IMR-90 (cell line): ENCODE measurements around the gene PID1. TPM values are rescaled to one million over a fixed set of nuclear protein-coding genes. Genes with fewer than 3 reads are reported as not detected.

ENCODE experiments used
- ATAC-seq: fragments of 200-7000 bp; cut with Tn5 transposase; 2 replicates; pipeline ENCODE4 v1.9.1; 2020; ENCODE audit warnings: low read depth, mild to moderate bottlenecking, moderate library complexity
- BruUV-seq: library from RNA; stranded (reverse); fragments of 400-500 nt; replicated peaks from 2 replicates; lab custom pipeline; 2021; lab: Mats Ljungman, UMichigan
- CTCF ChIA-PET: fragments of 300-600 bp; formaldehyde crosslinking; extraction: SDS; loops from one replicate; lab custom pipeline; 2021; ENCODE audit warnings: antibody characterized with exemption; lab: Yijun Ruan, JAX
- POLR2A ChIA-PET: fragments of 300-600 bp; sonication (Branson Sonifier 250); formaldehyde crosslinking; loops from one replicate; lab custom pipeline; 2022; ENCODE audit warnings: antibody characterized with exemption; ENCODE audit not compliant: unreplicated experiment; lab: Charles Lee
- DNase-seq: peaks from one replicate; pipeline ENCODE4 v3.0.0; 2013
- H2AFZ ChIP-seq: replicated peaks from 2 replicates; pipeline ENCODE3; 2013; ENCODE audit warnings: low read length, mild to moderate bottlenecking; ENCODE audit not compliant: poor library complexity
- H2AK5ac ChIP-seq: 2 replicates; pipeline ENCODE4 v1.6.1; 2013; ENCODE audit warnings: low read depth, low read length, inconsistent platforms
- H2AK9ac ChIP-seq: replicated peaks from 2 replicates; pipeline ENCODE3; 2013; ENCODE audit warnings: mild to moderate bottlenecking, low read depth, low read length, moderate library complexity; ENCODE audit not compliant: poor library complexity
- H2BK120ac ChIP-seq: 2 replicates; pipeline ENCODE4 v1.6.1; 2013; ENCODE audit warnings: low read depth, low read length, inconsistent platforms
- H2BK15ac ChIP-seq: 3 replicates; pipeline ENCODE4 v1.6.1; 2013; ENCODE audit warnings: low read depth, low read length, inconsistent platforms
- H2BK20ac ChIP-seq: 2 replicates; pipeline ENCODE4 v1.6.1; 2013; ENCODE audit warnings: low read depth, mild to moderate bottlenecking, inconsistent platforms, low read length, moderate library complexity
- H2BK5ac ChIP-seq: 2 replicates; pipeline ENCODE4 v1.6.1; 2013; ENCODE audit warnings: mild to moderate bottlenecking, low read depth, low read length, inconsistent platforms; ENCODE audit not compliant: poor library complexity, severe bottlenecking
- H3K14ac ChIP-seq: replicated peaks from 2 replicates; pipeline ENCODE4 v1.6.1; 2013; ENCODE audit warnings: low read depth, low read length, inconsistent platforms
- H3K18ac ChIP-seq: 2 replicates; pipeline ENCODE4 v1.6.1; 2013; ENCODE audit warnings: low read depth, low read length, control low read depth
- H3K23ac ChIP-seq: 2 replicates; pipeline ENCODE4 v1.6.1; 2013; ENCODE audit warnings: low read depth, low read length, inconsistent platforms
- H3K27ac ChIP-seq: 2 replicates; pipeline ENCODE4 v1.5.1; 2013; ENCODE audit warnings: mild to moderate bottlenecking, control low read depth, low read length; ENCODE audit not compliant: insufficient read depth
- H3K27me3 ChIP-seq: 2 replicates; pipeline ENCODE4 v1.6.1; 2013; ENCODE audit warnings: low read length; ENCODE audit not compliant: control insufficient read depth, insufficient read depth
- H3K36me3 ChIP-seq: 2 replicates; pipeline ENCODE4 v1.6.1; 2013; ENCODE audit warnings: low read length, mixed read lengths; ENCODE audit not compliant: control insufficient read depth, insufficient read depth
- H3K4ac ChIP-seq: 2 replicates; pipeline ENCODE4 v1.6.1; 2013; ENCODE audit warnings: low read depth, low read length, inconsistent platforms
- H3K4me1 ChIP-seq: 2 replicates; pipeline ENCODE4 v1.6.1; 2013; ENCODE audit warnings: low read length, mixed read lengths; ENCODE audit not compliant: control insufficient read depth, insufficient read depth
- H3K4me2 ChIP-seq: 2 replicates; pipeline ENCODE4 v1.6.1; 2013; ENCODE audit warnings: low read depth, mild to moderate bottlenecking, control low read depth, low read length, moderate library complexity
- H3K4me3 ChIP-seq: 2 replicates; pipeline ENCODE4 v1.5.1; 2013; ENCODE audit warnings: low read depth, mild to moderate bottlenecking, control low read depth, low read length, moderate library complexity; ENCODE audit not compliant: insufficient read depth
- H3K56ac ChIP-seq: 2 replicates; pipeline ENCODE4 v1.6.1; 2013; ENCODE audit warnings: low read length, inconsistent platforms; ENCODE audit not compliant: insufficient read depth; ENCODE audit errors: extremely low read depth
- H3K79me1 ChIP-seq, 2 experiments: 2 replicates each; pipeline ENCODE4 v1.6.1; 2013; ENCODE audit warnings: low read length in 2 of 2, inconsistent platforms in 1 of 2, low read depth in 1 of 2
- H3K9ac ChIP-seq: 2 replicates; pipeline ENCODE4 v1.6.1; 2013; ENCODE audit warnings: low read depth, low read length, control low read depth
- H3K9me1 ChIP-seq: 2 replicates; pipeline ENCODE4 v1.6.1; 2013; ENCODE audit warnings: low read length, inconsistent platforms; ENCODE audit not compliant: insufficient read depth
- H3K9me3 ChIP-seq: 2 replicates; pipeline ENCODE4 v1.6.1; 2013; ENCODE audit warnings: low read length; ENCODE audit not compliant: control insufficient read depth, insufficient read depth
- H4K20me1 ChIP-seq: 2 replicates; pipeline ENCODE4 v1.6.1; 2013; ENCODE audit warnings: low read length, inconsistent platforms; ENCODE audit not compliant: insufficient read depth
- H4K5ac ChIP-seq: 2 replicates; pipeline ENCODE4 v1.6.1; 2013; ENCODE audit warnings: mild to moderate bottlenecking, low read depth, low read length, control low read depth
- H4K8ac ChIP-seq, 2 experiments: 2 replicates each; pipeline ENCODE4 v1.6.1; 2013; ENCODE audit warnings: low read depth in 2 of 2, low read length in 2 of 2, control low read depth in 1 of 2, inconsistent platforms in 1 of 2
- H4K91ac ChIP-seq: 2 replicates; pipeline ENCODE4 v1.6.1; 2013; ENCODE audit warnings: low read depth, low read length, inconsistent platforms; ENCODE audit not compliant: insufficient read depth
- BHLHE40 ChIP-seq: fragments of 150-350 bp; IDR thresholded peaks from 2 replicates; pipeline ENCODE4 v1.6.1; 2016; ENCODE audit warnings: mild to moderate bottlenecking, low read depth, low read length
- CEBPB ChIP-seq: IDR thresholded peaks from 2 replicates; pipeline ENCODE4 v1.6.1; 2012; ENCODE audit warnings: low read depth, low read length, improper control_type of control experiment
- CHD1 ChIP-seq: IDR thresholded peaks from 2 replicates; pipeline ENCODE4 v1.6.1; 2012; ENCODE audit warnings: low read depth, low read length, improper control_type of control experiment
- FOS ChIP-seq: fragments of 150-350 bp; IDR thresholded peaks from 2 replicates; pipeline ENCODE4 v1.6.1; 2016; ENCODE audit warnings: low read depth, low read length
- MAFK ChIP-seq: IDR thresholded peaks from 2 replicates; pipeline ENCODE4 v1.6.1; 2012; ENCODE audit warnings: low read depth, low read length, improper control_type of control experiment
- MAZ ChIP-seq: IDR thresholded peaks from 2 replicates; pipeline ENCODE4 v1.6.1; 2012; ENCODE audit warnings: low read depth, mild to moderate bottlenecking, low read length, improper control_type of control experiment, moderate library complexity, borderline replicate concordance
- MXI1 ChIP-seq: IDR thresholded peaks from 2 replicates; pipeline ENCODE4 v1.6.1; 2012; ENCODE audit warnings: low read depth, mild to moderate bottlenecking, low read length, moderate library complexity, borderline replicate concordance
- NFE2L2 ChIP-seq: fragments of 150-350 bp; IDR thresholded peaks from 2 replicates; pipeline ENCODE4 v1.6.1; 2016; ENCODE audit warnings: low read depth, mild to moderate bottlenecking, low read length
- POLR2A ChIP-seq: IDR thresholded peaks from 2 replicates; pipeline ENCODE4 v1.6.1; 2012; ENCODE audit warnings: mild to moderate bottlenecking, low read depth, low read length
- RAD21 ChIP-seq: IDR thresholded peaks from 2 replicates; pipeline ENCODE4 v1.6.1; 2012; ENCODE audit warnings: low read length, improper control_type of control experiment
- RCOR1 ChIP-seq: IDR thresholded peaks from 2 replicates; pipeline ENCODE4 v1.6.1; 2012; ENCODE audit warnings: mild to moderate bottlenecking, low read length, improper control_type of control experiment; ENCODE audit not compliant: insufficient replicate concordance
- RFX5 ChIP-seq: IDR thresholded peaks from 2 replicates; pipeline ENCODE4 v1.8.0; 2012; ENCODE audit warnings: low read depth, mild to moderate bottlenecking, low read length, moderate library complexity
- SMC3 ChIP-seq: fragments of 150-350 bp; IDR thresholded peaks from 2 replicates; pipeline ENCODE4 v1.6.1; 2016; ENCODE audit warnings: low read depth, mild to moderate bottlenecking, antibody characterized with exemption, low read length, moderate library complexity
- WGBS, 2 experiments: methylation state at CpG; one replicate each; pipeline versions ENCODE4 v1.1.5 to v1.1.7; 2013; ENCODE audit warnings: missing lambda C conversion rate in 2 of 2; ENCODE audit not compliant: insufficient read length in 1 of 2; ENCODE audit errors: extremely low coverage in 2 of 2; 5-methylcytosine and 5-hydroxymethylcytosine counted together
- dilution Hi-C: fragments of 300-500 bp; cut with HindIII; formaldehyde crosslinking; loops from one replicate; pipeline ENCODE4 v1.14.3; 2018; ENCODE audit warnings: low sequenced_read_pairs; ENCODE audit not compliant: unreplicated experiment
- in situ Hi-C: fragments of 300-500 bp; cut with MboI; formaldehyde crosslinking; loops from 3 replicates; pipeline ENCODE4 v1.14.3; 2019; ENCODE audit warnings: low sequenced_read_pairs, inconsistent platforms, mixed read lengths
- intact Hi-C: fragments of 100-400 bp; cut with micrococcal nuclease; formaldehyde crosslinking; loops from 2 replicates; pipeline ENCODE4 v1.10.0; 2022
- polyA plus RNA-seq, 3 experiments: library from polyadenylated mRNA; depleted of rRNA; stranded (reverse); fragments of >200 nt; gene quantifications; 2 replicates each; pipeline ENCODE4 v1.2.3, GENCODE V29; 2012; ENCODE audit warnings: low replicate concordance in 1 of 3
- total RNA-seq: library from RNA; depleted of rRNA; stranded (reverse); fragments of >200 nt; gene quantifications from 2 replicates; pipeline ENCODE4 v1.2.3, GENCODE V29; 2012
- TF ChIP-seq, protein P1 (sequence below): conservative IDR thresholded peaks from 2 replicates; pipeline ENCODE4 v1.5.1; 2012; ENCODE audit warnings: mild to moderate bottlenecking, low read depth, low read length, improper control_type of control experiment
- TF ChIP-seq, protein P2 (sequence below): fragments of 150-350 bp; IDR thresholded peaks from 2 replicates; pipeline ENCODE4 v1.6.1; 2016; ENCODE audit warnings: low read depth, mild to moderate bottlenecking, low read length, moderate library complexity, borderline replicate concordance
- TF ChIP-seq, protein P3 (sequence below): fragments of 150-350 bp; IDR thresholded peaks from 2 replicates; pipeline ENCODE4 v1.6.1; 2017; ENCODE audit warnings: mild to moderate bottlenecking, antibody characterized with exemption, low read length, low read depth

Gene PID1
- total and polyA plus RNA-seq, 2 of the 4 experiments (the other 2 are of a cell fraction): 0.90 to 1.9 TPM

DNA sequence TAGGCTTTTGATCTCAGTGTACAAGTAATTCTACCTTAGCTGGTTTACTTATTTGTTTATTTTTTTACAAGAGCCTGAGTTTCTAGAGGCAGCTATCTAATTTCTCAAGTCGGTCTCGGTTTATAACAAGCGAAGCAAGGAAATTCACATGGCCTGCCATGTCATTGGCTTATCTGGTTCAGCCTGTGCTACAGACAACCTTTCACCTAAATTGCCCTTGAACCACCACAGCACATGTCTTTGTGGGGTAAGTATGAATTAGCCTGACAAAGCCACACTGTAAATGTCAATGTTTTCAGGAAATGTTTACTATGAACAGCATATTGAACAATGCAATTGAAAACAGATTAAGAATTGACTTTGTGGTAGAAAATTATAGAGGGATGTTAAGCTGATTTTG lies 167.1 kb downstream of the PID1 start:
- Histone ChIP-seq H3K18ac (no peak overlapping the region), H3K4ac (no peak overlapping the region), H4K8ac (no peak overlapping the region), H3K27me3 (no peaks in the 10 kb centered on the region), H4K5ac (no peak overlapping the region), H2AFZ (no peak overlapping the region), H3K4me2 (no peak overlapping the region), H2AK5ac (no peak overlapping the region), H3K79me1 (no peaks in the 10 kb centered on the region), H3K9me3 (peaks cover 11% of the 10 kb centered on the region), H3K27ac (no peak overlapping the region), H3K4me1 (no peaks in the 10 kb centered on the region), H3K9me1 (no peaks in the 10 kb centered on the region), H4K20me1 (no peaks in the 10 kb centered on the region), H3K4me3 (no peak overlapping the region), H3K36me3 (no peaks in the 10 kb centered on the region), H3K23ac (no peak overlapping the region), H2BK20ac (no peak overlapping the region), H4K91ac (no peak overlapping the region), H2BK5ac (no peak overlapping the region), H3K56ac (no peak overlapping the region), H2BK120ac (no peak overlapping the region), H3K9ac (no peak overlapping the region), H2BK15ac (no peak overlapping the region), H2AK9ac (no peak overlapping the region), H3K14ac (no peak overlapping the region)
- in situ Hi-C loops: no loop called here
- BruUV-seq: no TSS peak
- WGBS, 2 experiments: no CpG with 5 or more reads among the region's 3 CpGs
- TF ChIP-seq POLR2A (no peak), CEBPB (no peak), MAFK (no peak), MAZ (no peak), BHLHE40 (no peak), RFX5 (no peak), CHD1 (no peak), NFE2L2 (no peak), RAD21 (no peak), RCOR1 (no peak), FOS (no peak), SMC3 (no peak), MXI1 (no peak)
- TF ChIP-seq, protein P1, sequence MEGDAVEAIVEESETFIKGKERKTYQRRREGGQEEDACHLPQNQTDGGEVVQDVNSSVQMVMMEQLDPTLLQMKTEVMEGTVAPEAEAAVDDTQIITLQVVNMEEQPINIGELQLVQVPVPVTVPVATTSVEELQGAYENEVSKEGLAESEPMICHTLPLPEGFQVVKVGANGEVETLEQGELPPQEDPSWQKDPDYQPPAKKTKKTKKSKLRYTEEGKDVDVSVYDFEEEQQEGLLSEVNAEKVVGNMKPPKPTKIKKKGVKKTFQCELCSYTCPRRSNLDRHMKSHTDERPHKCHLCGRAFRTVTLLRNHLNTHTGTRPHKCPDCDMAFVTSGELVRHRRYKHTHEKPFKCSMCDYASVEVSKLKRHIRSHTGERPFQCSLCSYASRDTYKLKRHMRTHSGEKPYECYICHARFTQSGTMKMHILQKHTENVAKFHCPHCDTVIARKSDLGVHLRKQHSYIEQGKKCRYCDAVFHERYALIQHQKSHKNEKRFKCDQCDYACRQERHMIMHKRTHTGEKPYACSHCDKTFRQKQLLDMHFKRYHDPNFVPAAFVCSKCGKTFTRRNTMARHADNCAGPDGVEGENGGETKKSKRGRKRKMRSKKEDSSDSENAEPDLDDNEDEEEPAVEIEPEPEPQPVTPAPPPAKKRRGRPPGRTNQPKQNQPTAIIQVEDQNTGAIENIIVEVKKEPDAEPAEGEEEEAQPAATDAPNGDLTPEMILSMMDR: no peak
- TF ChIP-seq, protein P2, sequence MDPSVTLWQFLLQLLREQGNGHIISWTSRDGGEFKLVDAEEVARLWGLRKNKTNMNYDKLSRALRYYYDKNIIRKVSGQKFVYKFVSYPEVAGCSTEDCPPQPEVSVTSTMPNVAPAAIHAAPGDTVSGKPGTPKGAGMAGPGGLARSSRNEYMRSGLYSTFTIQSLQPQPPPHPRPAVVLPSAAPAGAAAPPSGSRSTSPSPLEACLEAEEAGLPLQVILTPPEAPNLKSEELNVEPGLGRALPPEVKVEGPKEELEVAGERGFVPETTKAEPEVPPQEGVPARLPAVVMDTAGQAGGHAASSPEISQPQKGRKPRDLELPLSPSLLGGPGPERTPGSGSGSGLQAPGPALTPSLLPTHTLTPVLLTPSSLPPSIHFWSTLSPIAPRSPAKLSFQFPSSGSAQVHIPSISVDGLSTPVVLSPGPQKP: no peak
- TF ChIP-seq, protein P3, sequence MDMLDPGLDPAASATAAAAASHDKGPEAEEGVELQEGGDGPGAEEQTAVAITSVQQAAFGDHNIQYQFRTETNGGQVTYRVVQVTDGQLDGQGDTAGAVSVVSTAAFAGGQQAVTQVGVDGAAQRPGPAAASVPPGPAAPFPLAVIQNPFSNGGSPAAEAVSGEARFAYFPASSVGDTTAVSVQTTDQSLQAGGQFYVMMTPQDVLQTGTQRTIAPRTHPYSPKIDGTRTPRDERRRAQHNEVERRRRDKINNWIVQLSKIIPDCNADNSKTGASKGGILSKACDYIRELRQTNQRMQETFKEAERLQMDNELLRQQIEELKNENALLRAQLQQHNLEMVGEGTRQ: no peak
- intact Hi-C loops: no loop called here
- ATAC-seq (no peak), DNase-seq (no peak)
- CTCF ChIA-PET: no interaction called here
- POLR2A ChIA-PET: no interaction called here
- dilution Hi-C loops: no loop called here
